ENCODE data around the gene UGT3A2.

Gene UGT3A2

DNA sequence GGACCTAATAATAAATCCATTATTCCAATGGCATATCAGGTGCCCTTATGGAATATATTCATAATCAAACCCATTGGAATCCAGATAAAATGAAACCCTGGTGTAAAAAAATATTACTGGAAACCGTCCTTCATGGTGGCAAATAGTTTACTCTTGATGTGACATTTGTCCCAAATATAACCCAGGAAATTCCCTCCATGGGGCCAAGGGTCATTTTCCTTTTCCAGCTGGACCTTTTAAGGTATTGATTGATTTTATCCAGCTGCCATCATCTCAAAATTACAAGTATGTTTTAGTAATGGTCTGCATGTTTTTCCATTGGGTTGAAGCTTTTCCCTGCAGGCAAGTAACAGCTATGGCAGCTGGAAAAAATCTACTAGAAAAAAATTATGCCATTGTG is 67.1 kb downstream of the UGT3A2 start:
- DNase-seq, result no peak

DNA sequence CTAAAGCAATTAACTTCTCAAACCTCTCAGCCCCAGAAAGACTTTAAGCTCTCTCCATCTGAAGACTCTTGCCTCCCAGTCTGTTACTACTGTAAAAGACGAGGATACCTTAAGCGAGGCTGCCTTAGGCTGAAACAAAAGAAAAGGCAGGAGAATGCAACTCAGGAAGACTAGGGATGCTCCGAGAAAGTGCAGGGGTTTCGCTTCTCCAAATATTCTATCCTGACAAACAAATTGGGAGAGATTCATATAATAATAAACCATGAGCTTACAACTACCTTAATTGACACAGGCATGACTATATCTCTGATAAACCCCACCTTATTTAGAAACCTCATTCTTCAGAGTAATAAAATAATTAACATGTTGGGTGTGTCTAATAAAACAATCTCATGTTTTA is 70.6 kb downstream of the UGT3A2 start:
- no peak for DNase-seq

- no peak for DNase-seq
Measured at GRCh38 chr5:35990941-35991611, 75.6 kb downstream of the UGT3A2 start, which contains the start of gene UGT3A1. Gene UGT3A1 (minus strand): TSS chr5:35991390. CDS start chr5:35991240, 150 bp downstream.

GRCh38 chr5:35990520-35990919 is 76.2 kb downstream of the UGT3A2 start:
- DNase-seq, result no peak

DNA sequence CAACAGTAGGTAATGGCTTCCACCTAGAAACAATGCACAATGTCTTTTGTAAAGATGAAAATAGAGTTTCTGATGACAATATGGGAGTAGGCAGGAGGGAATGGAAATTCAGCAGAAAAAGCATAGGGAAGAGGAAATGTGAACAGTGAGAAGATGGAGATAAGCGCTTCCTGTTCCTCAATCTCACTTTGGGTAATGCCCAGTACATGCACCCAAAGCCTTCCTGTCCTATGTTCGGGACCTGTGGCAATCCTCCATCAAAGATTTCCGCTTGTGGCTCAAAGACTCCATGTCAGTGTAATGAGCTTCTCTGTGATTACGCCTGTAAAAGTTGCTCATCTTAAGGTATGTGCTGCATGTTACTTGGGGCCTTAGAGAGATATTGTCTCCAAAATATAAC is 78.2 kb downstream of the UGT3A2 start:
- DNase-seq, result no peak

DNA sequence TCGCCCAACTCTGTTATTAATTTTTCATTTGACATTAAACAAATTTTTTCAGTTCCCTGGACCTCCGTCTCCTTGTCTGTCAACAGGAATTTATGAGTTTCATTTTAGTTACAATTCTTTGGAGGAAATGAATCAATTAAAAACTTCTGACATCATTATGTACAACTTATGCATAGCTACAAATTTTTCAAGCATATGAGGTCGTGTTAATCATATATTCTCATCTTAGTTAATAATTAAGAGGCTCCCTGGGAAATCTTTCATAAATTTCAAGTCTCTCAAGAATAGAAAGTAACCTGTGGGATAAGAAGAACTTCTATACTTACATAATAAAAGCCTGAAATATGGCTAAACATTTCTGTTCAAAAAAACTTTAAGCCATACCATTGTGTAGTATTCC is 78.9 kb downstream of the UGT3A2 start:
- no peak for DNase-seq
